ENCODE data around the gene NHS.

DNA sequence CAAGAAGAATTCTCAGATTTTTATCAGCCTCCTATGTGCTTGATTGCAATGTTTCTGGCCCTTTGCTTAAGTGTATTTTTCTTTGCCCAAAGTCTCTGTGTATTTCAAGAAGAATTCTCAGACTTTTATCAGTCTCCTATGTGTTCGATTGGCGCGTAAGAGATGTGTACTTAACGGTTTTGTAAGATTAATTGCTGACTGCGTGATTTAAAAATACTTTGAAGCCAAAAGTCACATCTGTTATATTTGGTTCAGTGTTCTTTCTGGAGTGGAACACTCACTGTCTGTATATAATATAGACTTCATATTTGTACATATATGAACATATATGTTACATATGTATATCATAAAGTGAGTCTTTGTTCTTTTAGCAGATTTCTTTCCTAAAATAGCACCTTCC is 373.7 kb downstream of the NHS start:
- TF ChIP-seq, protein P1, sequence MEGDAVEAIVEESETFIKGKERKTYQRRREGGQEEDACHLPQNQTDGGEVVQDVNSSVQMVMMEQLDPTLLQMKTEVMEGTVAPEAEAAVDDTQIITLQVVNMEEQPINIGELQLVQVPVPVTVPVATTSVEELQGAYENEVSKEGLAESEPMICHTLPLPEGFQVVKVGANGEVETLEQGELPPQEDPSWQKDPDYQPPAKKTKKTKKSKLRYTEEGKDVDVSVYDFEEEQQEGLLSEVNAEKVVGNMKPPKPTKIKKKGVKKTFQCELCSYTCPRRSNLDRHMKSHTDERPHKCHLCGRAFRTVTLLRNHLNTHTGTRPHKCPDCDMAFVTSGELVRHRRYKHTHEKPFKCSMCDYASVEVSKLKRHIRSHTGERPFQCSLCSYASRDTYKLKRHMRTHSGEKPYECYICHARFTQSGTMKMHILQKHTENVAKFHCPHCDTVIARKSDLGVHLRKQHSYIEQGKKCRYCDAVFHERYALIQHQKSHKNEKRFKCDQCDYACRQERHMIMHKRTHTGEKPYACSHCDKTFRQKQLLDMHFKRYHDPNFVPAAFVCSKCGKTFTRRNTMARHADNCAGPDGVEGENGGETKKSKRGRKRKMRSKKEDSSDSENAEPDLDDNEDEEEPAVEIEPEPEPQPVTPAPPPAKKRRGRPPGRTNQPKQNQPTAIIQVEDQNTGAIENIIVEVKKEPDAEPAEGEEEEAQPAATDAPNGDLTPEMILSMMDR (IDR thresholded peaks at IDR 0.05 in 4 of 5, conservative IDR thresholded peaks at IDR 0.05 in 1 of 5), result no peak
- TF ChIP-seq POLR2A (IDR thresholded peaks at IDR 0.05), result no peak
